CD14-positive monocyte (primary cell): ENCODE data around the gene RRP8. TPM values are rescaled to one million over a fixed set of nuclear protein-coding genes. Genes with fewer than 3 reads are reported as not detected.

ENCODE experiments used
- DNase-seq, 3 donors: peaks; one replicate each; pipeline ENCODE4 v3.0.0-alpha.2; 2011 to 2022
- H2AFZ ChIP-seq: 2 replicates; pipeline ENCODE4 v1.6.0; 2012; ENCODE audit warnings: mild to moderate bottlenecking, low read depth, low read length, inconsistent platforms; ENCODE audit not compliant: insufficient read depth, poor library complexity, severe bottlenecking
- H3K27ac ChIP-seq, 2 donors: 1 replicate in 1 of 2; 2 replicates in 1 of 2; pipeline ENCODE4 v1.5.1; 2012 to 2013; ENCODE audit warnings: low read length in 2 of 2, control low read depth in 1 of 2, inconsistent platforms in 1 of 2, low read depth in 1 of 2, mild to moderate bottlenecking in 1 of 2
- H3K27me3 ChIP-seq, 2 donors: one replicate each; pipeline versions ENCODE4 v1.6.0 to v1.6.1; 2011 to 2013; ENCODE audit warnings: low read length in 2 of 2; ENCODE audit not compliant: control insufficient read depth in 2 of 2, insufficient read depth in 2 of 2
- H3K36me3 ChIP-seq, 2 donors: replicated peaks in 1 of 2; 1 replicate in 1 of 2; 2 replicates in 1 of 2; pipeline versions ENCODE4 v1.5.1 to v1.6.1; 2012 to 2013; ENCODE audit warnings: low read length in 2 of 2, control low read depth in 1 of 2, inconsistent platforms in 1 of 2, mild to moderate bottlenecking in 1 of 2; ENCODE audit not compliant: insufficient read depth in 2 of 2, control insufficient read depth in 1 of 2
- H3K4me1 ChIP-seq, 2 donors: 1 replicate in 1 of 2; 2 replicates in 1 of 2; pipeline versions ENCODE4 v1.5.1 to v1.6.1; 2012 to 2013; ENCODE audit warnings: low read length in 2 of 2, control low read depth in 1 of 2, inconsistent platforms in 1 of 2, mild to moderate bottlenecking in 1 of 2, moderate library complexity in 1 of 2; ENCODE audit not compliant: insufficient read depth in 2 of 2, control insufficient read depth in 1 of 2
- H3K4me2 ChIP-seq: replicated peaks from 2 replicates; pipeline ENCODE3; 2012; ENCODE audit warnings: low read length, moderate library complexity, mild to moderate bottlenecking; ENCODE audit not compliant: poor library complexity, severe bottlenecking; ENCODE audit errors: extremely low read depth
- H3K4me3 ChIP-seq, 3 experiments: fragments of 200-600 bp in 1 of 3; sonication (generic) in 1 of 3; replicated peaks in 1 of 3; 1 replicate in 2 of 3; 2 replicates in 1 of 3; pipeline ENCODE4 v1.5.1; 2011 to 2013; ENCODE audit warnings: low read length in 3 of 3, mild to moderate bottlenecking in 3 of 3, control low read depth in 2 of 3, low read depth in 2 of 3, inconsistent platforms in 1 of 3, moderate library complexity in 1 of 3
- H3K79me2 ChIP-seq: 2 replicates; pipeline ENCODE4 v1.6.0; 2012; ENCODE audit warnings: mild to moderate bottlenecking, control low read depth, inconsistent platforms, low read length, moderate library complexity; ENCODE audit not compliant: insufficient read depth
- H3K9ac ChIP-seq: 2 replicates; pipeline ENCODE4 v1.6.0; 2017; ENCODE audit warnings: low read length, mild to moderate bottlenecking; ENCODE audit not compliant: insufficient read depth, poor library complexity, severe bottlenecking
- H3K9me3 ChIP-seq, 2 donors: replicated peaks in 1 of 2; 1 replicate in 1 of 2; 2 replicates in 1 of 2; pipeline versions ENCODE4 v1.5.1 to v1.6.1; 2012 to 2013; ENCODE audit warnings: low read length in 2 of 2, control low read depth in 1 of 2; ENCODE audit not compliant: control insufficient read depth in 1 of 2, insufficient read depth in 1 of 2
- H4K20me1 ChIP-seq: 2 replicates; pipeline ENCODE4 v1.6.0; 2012; ENCODE audit warnings: mild to moderate bottlenecking, low read length, control low read depth, moderate library complexity; ENCODE audit not compliant: insufficient read depth
- H3K27ac Mint-ChIP-seq, 7 donors: one replicate each; pipeline ENCODE4 v1.8.0; 2020; ENCODE audit warnings: mild to moderate bottlenecking in 7 of 7, mixed read lengths in 7 of 7, moderate library complexity in 6 of 7, inconsistent platforms in 2 of 7
- H3K27me3 Mint-ChIP-seq, 3 donors: one replicate each; pipeline ENCODE4 v1.8.0; 2021 to 2022; ENCODE audit warnings: low read depth in 3 of 3, mild to moderate bottlenecking in 3 of 3, mixed read lengths in 3 of 3, moderate library complexity in 3 of 3, inconsistent platforms in 1 of 3
- H3K36me3 Mint-ChIP-seq, 2 donors: one replicate each; pipeline ENCODE4 v1.8.0; 2020; ENCODE audit warnings: mixed read lengths in 2 of 2, inconsistent platforms in 1 of 2, mild to moderate bottlenecking in 1 of 2
- H3K4me1 Mint-ChIP-seq: one replicate; pipeline ENCODE4 v1.8.0; 2020; ENCODE audit warnings: mild to moderate bottlenecking, mixed read lengths
- H3K4me3 Mint-ChIP-seq, 2 donors: one replicate each; pipeline ENCODE4 v1.8.0; 2020; ENCODE audit warnings: mild to moderate bottlenecking in 2 of 2, mixed read lengths in 2 of 2, moderate library complexity in 1 of 2
- H3K9me3 Mint-ChIP-seq, 7 donors: one replicate each; pipeline ENCODE4 v1.8.0; 2020 to 2022; ENCODE audit warnings: mixed read lengths in 7 of 7, mild to moderate bottlenecking in 6 of 7, moderate library complexity in 6 of 7, inconsistent platforms in 2 of 7
- WGBS: methylation state at CpG from one replicate; pipeline ENCODE4 v1.1.5; 2013; ENCODE audit warnings: missing lambda C conversion rate; ENCODE audit not compliant: insufficient coverage; 5-methylcytosine and 5-hydroxymethylcytosine counted together
- intact Hi-C, 2 donors: fragments of 100-400 bp; cut with micrococcal nuclease; formaldehyde crosslinking; loops; one replicate each; pipeline versions ENCODE4 v1.15.0 to v1.15.1; 2023
- polyA plus RNA-seq, 3 donors: library from polyadenylated mRNA; depleted of rRNA in 1 of 3; unstranded in 2 of 3; stranded (reverse) in 1 of 3; fragments of 300-500 nt in 2 of 3; fragments of >200 nt in 1 of 3; fragmentation: Illumina TruSeq in 2 of 3; gene quantifications; 1 replicate in 2 of 3; 2 replicates in 1 of 3; pipeline ENCODE4 v1.2.3, GENCODE V29; 2012 to 2021
- TF ChIP-seq, protein P1 (sequence below): fragments of 200-600 bp; IDR thresholded peaks from one replicate; pipeline ENCODE4 v1.8.0; 2022; ENCODE audit warnings: antibody characterized with exemption, mild to moderate bottlenecking

RRP8 gene
- polyA plus RNA-seq, 3 donors, result 7.2 to 14.1 (median 11.9) TPM

DNA sequence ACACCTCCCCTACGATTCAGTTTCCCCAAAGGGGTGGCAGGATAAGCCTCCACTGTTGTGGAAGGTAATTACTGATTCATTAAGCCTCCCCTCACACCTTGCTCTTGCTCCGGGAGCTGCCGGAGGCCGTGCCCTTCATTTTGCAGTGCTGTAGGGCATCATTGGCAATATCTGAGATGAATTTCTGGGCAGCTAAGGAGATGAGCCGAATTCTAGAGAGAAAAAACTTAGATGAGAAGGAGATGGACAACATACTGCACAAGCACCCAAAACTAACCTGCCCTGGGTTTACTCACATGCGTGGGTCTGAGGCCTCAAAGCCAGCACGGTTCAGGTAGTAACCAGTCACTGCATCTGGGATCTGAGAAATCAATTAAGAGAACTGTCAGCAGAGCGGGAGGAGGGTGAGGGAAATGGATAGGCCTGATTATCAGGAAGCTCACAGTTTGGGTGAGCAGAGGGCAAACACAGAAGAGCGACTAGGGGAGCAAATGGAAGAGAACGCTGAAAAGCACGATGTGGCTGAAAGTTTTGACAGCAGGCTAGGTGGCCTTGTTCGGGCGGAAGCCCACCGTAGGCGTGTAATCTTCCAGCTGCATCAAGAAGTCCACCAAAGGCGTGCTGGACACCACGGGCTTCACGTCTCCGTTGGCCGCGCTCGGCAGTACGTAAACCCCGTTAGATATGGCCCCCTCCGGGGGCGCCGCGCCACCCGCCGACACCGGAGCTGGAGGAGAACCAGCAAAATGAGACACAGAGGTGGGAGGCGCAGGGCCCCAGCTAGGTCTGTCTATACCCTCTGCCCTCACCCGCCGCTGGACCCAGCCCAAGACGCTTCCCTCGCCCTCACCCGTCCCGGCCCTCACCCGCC lies 7.9 kb upstream of the RRP8 start:
- Histone ChIP-seq H3K27ac (peak overlapping the region; percentile 74 to 99), H3K79me2 (peaks cover 68% of the 10 kb centered on the region), H3K36me3 (peaks cover 67 to 71% of the 10 kb centered on the region in 2 donors), H4K20me1 (peaks cover 29% of the 10 kb centered on the region), H3K27me3 (no peaks in the 10 kb centered on the region), H2AFZ (peak overlapping the region; percentile 57), H3K4me2 (peak overlapping the region; percentile 96), H3K9ac (peak overlapping the region; percentile 93), H3K9me3 (no peaks in the 10 kb centered on the region), H3K4me1 (peaks cover 47 to 56% of the 10 kb centered on the region in 2 donors), H3K4me3 (peak overlapping the region; percentile 69 to 87 (median 76))
- TF ChIP-seq, protein P1, sequence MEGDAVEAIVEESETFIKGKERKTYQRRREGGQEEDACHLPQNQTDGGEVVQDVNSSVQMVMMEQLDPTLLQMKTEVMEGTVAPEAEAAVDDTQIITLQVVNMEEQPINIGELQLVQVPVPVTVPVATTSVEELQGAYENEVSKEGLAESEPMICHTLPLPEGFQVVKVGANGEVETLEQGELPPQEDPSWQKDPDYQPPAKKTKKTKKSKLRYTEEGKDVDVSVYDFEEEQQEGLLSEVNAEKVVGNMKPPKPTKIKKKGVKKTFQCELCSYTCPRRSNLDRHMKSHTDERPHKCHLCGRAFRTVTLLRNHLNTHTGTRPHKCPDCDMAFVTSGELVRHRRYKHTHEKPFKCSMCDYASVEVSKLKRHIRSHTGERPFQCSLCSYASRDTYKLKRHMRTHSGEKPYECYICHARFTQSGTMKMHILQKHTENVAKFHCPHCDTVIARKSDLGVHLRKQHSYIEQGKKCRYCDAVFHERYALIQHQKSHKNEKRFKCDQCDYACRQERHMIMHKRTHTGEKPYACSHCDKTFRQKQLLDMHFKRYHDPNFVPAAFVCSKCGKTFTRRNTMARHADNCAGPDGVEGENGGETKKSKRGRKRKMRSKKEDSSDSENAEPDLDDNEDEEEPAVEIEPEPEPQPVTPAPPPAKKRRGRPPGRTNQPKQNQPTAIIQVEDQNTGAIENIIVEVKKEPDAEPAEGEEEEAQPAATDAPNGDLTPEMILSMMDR, result no peak
- 7% methylated on average over 32 of the region's 39 CpGs for WGBS
- no peaks in the 10 kb centered on the region for H3K27me3 Mint-ChIP-seq
- DNase-seq, result no peak
- intact Hi-C loops, result loop anchor here (5.0 to 10.0 kb wide), 5 partner anchors 41 to 379 kb away; partner anchors contain the start of genes FHIP1B (in 2 of the 2), ARFIP2 (in 1 of the 2), CNGA4 (in 1 of the 2) and SMPD1 (in 1 of the 2)
- H3K4me1 Mint-ChIP-seq, result peaks cover 27% of the 10 kb centered on the region
- H3K4me3 Mint-ChIP-seq, result peak overlapping the region; percentile 86 to 93
- H3K36me3 Mint-ChIP-seq, result peaks cover 42 to 44% of the 10 kb centered on the region in 2 donors
- H3K9me3 Mint-ChIP-seq, result no peaks in the 10 kb centered on the region
- H3K27ac Mint-ChIP-seq, result peak overlapping the region in 6 of 7 donors; percentile 90 to 96 (median 95)

DNA sequence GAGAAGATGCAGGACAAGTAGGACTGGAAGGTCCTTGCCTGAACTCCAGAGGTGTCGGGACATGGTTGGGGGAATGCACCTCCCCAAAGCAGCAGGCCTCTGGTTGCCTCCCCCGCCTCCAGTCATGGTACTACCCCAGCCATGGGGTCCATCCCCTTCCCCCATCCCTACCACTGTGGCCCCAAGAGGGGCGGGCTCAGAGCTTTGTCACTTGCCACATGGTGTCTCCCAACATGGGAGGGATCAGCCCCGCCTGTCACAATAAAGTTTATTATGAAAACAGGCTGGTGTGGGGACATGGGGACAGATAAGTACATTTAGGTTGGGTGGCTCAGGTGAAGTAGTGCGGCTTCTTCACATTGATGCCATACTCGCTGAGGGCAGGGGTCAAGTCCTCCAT lies 7.2 kb upstream of the RRP8 start:
- Mint-ChIP-seq H3K27me3 (no peaks in the 10 kb centered on the region), H3K4me1 (peaks cover 19% of the 10 kb centered on the region), H3K4me3 (no peak overlapping the region), H3K36me3 (peaks cover 42 to 51% of the 10 kb centered on the region in 2 donors), H3K27ac (peak overlapping the region in 5 of 7 donors; percentile 77 to 96 (median 95)), H3K9me3 (no peaks in the 10 kb centered on the region)
- H3K9ac ChIP-seq, result no peak overlapping the region
- H3K36me3 ChIP-seq, result peaks cover 60 to 63% of the 10 kb centered on the region in 2 donors
- H3K27me3 ChIP-seq, result no peaks in the 10 kb centered on the region
- H3K79me2 ChIP-seq, result peaks cover 68% of the 10 kb centered on the region
- H3K4me1 ChIP-seq, result peaks cover 54 to 59% of the 10 kb centered on the region in 2 donors
- H3K9me3 ChIP-seq, result no peaks in the 10 kb centered on the region
- WGBS, result 97% methylated on average over 3 of the region's 6 CpGs
- peak overlapping the region; percentile 96 for H3K4me2 ChIP-seq
- intact Hi-C loops, result loop anchor here (5.0 to 10.0 kb wide), 5 partner anchors 42 to 378 kb away; partner anchors contain the start of genes FHIP1B (in 2 of the 2), ARFIP2 (in 1 of the 2), CNGA4 (in 1 of the 2) and SMPD1 (in 1 of the 2)
- peak overlapping the region; percentile 74 to 99 for H3K27ac ChIP-seq
- peaks cover 33% of the 10 kb centered on the region for H4K20me1 ChIP-seq
- TF ChIP-seq, protein P1, result no peak
- DNase-seq, result no peak
- no peak overlapping the region for H2AFZ ChIP-seq
- H3K4me3 ChIP-seq, result peak overlapping the region in 1 of 3 experiments; percentile 87
